Uterus (tissue), 2 donors: ENCODE measurements around the gene ADM.

Experiments
- CTCF ChIP-seq, 4 experiments: fragments of 200-600 bp in 2 of 4; fragments of 450-650 bp in 2 of 4; sonication (generic) in 2 of 4; IDR thresholded peaks; one replicate each; pipeline ENCODE4 v1.5.1; 2016 to 2019; ENCODE audit warnings: antibody characterized with exemption in 4 of 4, mild to moderate bottlenecking in 2 of 4, moderate library complexity in 1 of 4
- POLR2A ChIP-seq, 2 donors: fragments of 450-650 bp; IDR thresholded peaks; one replicate each; pipeline ENCODE4 v1.6.1; 2016; ENCODE audit warnings: antibody characterized with exemption in 2 of 2, mild to moderate bottlenecking in 1 of 2, moderate library complexity in 1 of 2

GRCh38 chr11:10317151-10317755 lies 12.4 kb downstream of the ADM start:
- TF ChIP-seq CTCF (IDR thresholded peaks at IDR 0.05) (no peak), POLR2A (IDR thresholded peaks at IDR 0.05) (no peak)
